ENCODE results near the gene PRPS2.

Gene PRPS2

DNA sequence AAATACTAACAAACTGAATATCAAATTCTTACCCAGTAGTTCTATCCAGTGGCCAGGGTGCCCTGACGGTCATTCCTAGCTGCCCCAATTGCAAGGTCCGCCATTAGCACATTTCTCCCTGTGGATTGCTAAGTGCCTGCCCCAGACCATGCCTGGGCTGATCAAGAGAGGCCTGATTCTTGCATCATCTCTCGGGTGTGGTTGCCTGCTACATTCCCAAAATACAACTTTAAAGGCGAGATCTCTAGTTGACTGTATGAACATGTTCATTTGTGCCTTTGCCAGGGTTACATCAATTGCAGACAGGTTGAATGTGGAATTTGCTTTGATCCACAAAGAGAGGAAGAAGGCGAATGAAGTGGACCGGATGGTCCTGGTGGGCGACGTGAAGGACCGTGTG, 28.0 kb downstream of the PRPS2 start:
- no peak for DNase-seq

DNA sequence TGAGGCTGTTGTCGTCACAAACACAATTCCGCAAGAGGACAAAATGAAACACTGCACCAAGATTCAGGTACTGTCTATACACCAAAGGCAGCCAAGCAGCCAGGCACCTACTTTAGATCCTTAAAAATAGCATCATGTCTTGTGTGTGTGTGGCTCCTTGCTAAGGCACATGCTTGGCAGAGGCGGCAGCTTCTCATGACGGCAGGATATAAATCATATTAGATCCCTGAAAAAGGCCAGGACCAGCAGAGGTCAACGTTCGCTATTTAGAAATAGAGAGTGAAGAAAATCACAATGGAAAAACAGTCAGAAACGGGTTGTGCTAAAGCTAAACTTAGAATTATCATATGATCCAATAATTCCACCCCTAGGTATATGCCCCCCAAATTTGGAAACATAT, 29.5 kb downstream of the PRPS2 start:
- no peak for DNase-seq

DNA sequence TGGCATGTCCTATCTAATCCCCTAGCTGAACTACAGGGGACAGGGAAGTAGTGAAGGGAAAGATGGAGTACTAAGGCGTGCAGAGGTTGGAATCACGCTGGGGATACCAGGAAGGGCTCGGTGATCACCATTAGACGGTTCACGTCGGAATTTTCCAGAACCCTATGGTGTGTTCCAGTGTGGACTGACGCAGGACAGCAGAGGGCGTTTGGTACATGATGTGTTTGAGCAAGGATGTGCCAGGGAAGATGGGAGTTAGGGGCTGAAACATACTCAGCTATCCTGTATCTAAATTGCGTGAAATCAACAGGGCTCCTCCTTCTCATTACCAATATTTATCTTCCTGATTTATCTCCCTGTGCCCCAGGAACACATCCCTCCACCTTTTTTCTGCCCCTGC, 33.7 kb downstream of the PRPS2 start:
- no peak for DNase-seq

DNA sequence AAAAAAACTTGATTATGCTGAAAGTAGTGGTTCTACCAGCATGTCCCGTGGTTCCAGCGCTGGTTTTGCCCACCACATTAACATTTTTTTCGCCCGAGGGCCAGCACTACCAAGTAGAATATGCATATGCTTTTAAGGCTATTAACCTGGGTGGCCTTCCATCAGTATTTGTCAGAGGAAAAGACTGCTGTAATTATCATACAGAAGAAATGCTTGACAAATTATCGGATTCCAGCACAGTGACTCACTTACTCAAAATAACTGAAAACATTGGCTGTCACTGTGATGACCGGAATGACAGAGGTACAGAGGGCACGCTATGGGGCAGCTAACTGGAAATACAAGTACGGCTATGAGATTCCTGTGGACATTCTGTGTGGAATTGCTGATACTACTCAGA, 34.6 kb downstream of the PRPS2 start:
- no peak for DNase-seq

DNA sequence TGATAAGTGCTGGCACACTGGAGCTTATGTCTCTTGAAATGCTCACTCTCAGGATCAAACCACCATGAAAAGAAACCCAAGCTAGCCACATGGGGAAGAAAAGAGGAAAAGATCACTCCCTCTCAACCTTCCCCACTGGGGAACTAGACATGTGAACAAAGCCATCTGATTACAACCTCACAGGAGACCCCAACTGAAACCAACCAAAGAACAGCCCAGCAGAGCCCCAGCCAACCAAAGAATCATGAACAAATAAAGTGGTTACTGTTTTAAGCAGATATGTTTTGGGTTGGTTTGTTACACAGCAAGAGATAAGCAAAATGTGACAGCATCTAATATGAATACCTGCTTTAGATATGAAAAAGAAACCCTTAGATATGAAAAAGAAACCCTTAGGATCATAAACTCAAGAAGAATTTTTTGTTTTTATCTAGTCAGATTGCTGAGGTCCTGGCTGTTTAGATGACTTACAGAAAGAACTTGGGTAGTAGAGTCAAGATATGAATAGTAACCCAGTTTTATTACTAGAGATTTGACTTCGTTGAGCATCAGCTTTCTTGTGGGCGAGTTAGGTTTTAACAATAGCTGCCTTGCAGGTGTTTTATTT, 52.0 kb downstream of the PRPS2 start:
- DNase-seq = no peak

DNA sequence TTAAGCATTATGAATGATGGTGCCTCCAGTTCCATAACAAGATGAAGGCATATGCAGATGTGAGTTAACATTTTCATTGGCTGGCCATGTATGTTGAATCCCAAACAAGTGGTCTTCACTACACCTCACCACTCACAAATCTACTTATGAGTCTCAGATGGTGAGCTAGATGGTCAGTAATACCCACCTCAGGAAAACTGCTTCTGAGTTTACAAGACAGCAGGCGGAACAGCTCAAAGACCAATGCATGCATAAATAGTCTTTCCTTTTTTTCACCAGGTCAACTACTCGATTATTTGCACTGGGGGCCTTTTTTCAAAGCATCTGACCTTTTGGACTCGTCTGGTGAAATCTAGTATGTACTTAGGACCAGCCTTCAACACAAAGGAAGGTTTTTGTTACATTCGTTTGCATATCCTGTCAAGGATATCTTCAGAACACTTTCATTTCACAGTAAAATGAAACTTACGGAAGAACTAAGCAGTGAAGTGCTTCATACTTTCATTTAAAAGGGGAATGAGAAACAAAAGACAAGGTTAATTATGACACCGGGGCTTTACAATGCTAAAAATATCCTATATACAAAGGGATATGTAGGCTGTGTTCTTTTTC, 52.6 kb downstream of the PRPS2 start:
- no peak for DNase-seq

DNA sequence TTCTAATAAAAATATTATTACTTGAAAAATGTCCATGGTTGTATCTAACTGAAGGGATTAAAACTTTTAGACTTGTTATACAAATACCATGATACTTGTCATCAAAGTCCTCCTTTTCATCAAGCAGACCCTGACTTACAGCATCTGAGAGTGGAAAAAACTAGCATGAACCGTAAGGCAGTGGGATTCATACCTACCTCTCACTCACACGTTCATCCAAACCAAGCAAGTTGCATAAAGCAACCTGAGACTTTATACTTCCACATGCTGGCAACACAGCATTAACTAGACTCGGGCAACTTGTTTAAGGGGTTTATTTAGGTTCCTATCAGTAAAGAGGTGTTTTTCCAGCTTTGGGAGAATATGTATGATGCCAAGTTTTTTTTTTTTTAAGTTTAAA, 53.1 kb downstream of the PRPS2 start:
- DNase-seq = no peak

DNA sequence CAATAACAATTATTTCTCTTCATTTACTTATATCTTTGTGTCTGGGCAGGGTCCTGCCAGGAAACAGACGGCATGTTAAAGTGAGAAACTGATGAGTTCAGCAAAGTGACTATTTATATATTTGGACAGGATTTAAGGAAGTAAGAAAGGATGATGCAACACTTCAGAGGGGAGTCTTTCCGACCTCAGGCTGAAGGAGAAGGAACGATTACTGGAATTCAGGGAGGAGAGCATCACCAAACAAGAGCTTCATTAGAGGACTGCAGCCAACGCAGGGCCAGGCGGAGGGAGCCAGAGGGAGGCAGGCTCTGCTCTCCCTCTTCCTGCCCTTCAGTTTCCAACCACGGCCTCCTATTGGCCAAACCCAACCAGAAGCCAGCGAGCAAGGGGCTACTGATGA, 74.1 kb downstream of the PRPS2 start:
- no peak for DNase-seq

DNA sequence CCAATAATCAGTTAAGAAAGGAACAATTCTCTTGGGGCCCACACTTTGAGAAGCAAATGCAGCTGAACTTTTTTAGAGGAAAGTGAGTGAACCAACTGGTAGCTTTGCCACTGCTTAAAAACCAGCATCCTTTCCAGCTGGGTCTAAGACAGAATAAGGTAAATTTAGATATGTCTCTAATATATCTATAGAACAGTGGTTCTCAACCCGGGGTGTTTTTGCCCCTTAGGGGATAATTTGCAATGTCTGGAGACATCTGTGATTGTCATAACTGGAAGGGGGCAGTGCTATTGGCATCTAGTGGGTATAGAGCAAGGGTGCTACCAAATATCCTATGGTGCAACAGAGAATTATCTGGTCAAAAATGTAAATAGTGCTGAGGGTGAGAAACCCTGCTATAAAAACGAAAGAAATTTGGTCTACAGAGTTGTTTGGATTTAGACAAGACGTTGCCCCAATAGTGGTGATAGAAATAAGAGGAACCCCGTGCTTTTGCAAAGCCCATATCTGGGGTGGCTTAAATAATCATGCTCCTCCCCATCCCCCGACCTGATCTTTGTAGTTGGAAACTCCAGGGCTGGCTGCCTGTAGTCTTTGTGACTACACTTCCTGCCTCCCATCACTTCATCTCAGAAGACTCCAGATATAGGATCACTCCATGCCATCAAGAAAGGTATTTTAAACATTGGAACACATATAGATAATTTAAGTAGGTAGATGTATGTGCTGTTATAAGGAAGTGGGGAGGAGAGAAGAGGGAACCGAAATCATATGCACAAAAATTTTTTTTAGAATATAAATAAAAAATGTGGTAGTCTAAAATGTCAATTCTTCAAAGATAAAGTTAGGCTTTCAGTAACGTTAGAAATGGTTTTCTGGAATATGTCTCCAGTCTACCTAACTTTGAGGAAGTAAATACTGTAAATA, 75.5 kb downstream of the PRPS2 start, which contains the start of gene TLR7:
TSS of gene TLR7 (plus strand) at position 622 of the 927 bp plus-strand sequence. CDS start 507 bp downstream, outside the sequence.
- DNase-seq = no peak

DNA sequence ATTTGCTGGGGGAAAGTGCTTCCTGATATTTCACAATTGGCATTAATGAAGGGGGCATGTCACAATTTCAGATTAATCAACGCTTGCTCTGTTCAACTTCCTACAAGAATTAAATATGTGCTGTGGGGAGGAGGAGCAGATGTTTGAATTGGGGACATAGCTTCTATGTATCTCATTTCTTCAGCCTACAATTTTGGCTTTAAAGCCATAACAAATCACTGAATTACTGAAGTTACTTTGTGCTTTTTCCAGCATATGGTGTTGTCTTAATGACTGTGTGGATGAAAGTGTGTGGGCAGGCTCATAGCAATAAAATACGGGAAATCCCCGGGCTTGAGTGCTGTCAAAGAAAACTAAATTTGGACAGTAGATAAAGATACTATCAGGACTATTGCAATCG, 76.5 kb downstream of the PRPS2 start:
- DNase-seq = no peak

DNA sequence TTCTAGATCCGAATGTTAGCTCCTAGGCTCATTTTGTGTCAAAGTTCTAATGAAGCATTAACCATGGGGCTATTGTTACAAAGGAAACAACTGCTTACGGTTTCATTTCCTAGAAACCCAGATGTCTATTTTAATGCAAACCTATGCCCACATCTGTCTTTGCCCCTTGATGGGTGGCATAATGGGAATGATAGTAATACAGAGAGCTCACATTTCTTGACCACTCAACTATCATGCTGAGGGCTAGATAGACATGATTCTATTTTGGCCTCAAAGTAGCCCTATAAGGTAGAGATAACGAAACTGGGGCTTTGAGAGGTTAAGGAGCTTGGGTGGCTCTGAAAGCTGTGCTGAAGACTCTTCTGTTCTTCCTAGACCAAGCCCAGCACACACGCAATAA, 77.5 kb downstream of the PRPS2 start:
- no peak for DNase-seq

DNA sequence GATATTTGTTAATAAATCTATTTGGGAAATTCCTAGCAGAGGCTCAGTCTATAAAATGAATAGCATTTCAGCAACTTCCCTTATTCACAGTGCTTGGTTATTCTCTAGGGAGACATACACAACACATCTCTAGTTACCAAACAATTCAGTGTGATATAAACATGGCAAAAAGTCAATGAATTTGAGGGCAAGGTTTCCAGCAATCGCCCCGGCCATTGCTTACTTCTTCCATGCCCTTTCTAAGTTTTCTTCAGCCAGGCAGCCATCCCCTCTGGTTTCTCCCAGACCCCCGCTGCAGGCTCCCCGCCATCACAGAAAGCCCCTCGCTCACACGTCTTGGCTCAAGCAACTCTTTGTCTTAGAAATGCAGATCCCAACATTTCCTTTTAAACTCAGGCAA, 80.0 kb downstream of the PRPS2 start:
- DNase-seq = no peak

DNA sequence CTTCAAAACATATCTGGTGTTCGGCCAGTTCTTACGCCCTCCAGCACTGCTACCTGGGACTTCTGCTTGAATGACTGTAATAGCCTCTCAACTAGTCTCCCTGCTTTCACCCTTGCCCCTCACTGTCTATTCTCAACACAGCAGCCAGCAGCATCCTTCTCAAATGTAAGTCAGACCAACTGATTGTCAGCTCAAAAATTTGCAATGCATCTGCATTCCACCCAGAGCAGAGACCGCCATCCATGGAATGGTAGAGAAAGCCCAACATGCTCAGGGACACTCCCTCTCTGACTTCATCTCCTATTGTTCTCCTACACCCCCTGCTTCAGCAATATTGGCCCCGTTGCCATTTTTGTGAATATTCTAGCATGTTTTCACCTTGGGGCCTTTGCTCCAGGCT, 81.5 kb downstream of the PRPS2 start:
- no peak for DNase-seq
